Measurements from ENCODE around the gene PXMP4. TPM values are rescaled to one million over a fixed set of nuclear protein-coding genes. Genes with fewer than 3 reads are reported as not detected.
"Not testable (repeated sequence)": the region's sequence is repeated elsewhere in the genome, so short reads cannot be mapped to it uniquely, and the experiment has no call there.

PXMP4 gene
- total RNA-seq, 1 donor from 2014 or later = 5.4 TPM

DNA sequence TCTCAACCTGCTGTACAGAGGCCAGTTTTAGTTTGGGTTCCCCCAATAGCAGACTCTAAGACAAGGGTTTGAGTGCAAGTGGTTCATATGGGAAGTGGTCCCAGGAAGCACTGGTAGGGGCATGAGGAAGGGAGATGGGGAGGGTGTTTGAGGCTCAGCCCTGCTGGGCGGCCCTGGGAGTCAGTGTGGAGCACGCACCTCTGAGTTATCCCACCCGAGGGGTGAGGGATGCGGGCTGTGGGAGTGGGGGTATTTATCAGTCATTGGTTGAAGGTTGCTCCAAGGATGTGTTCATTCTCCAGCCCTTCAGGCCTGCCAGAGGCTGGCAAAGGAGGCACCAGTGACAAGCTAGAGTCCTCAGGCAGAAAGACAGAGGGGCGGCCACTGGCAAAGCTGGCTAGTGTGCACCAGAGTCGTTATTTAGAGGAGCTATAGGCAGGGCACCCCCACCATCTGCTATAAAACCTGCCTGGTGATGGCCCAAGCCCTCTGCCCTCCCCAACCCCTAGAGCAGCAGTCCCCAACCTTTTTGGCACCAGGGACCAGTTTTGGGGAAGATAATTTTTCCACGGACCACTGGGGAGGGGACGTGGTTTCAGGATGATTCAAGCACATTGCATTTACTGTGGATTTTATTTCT lies 16.5 kb downstream of the PXMP4 start:
- H3K9me3 Mint-ChIP-seq = no peaks in the 10 kb centered on the region
- H3K27ac Mint-ChIP-seq = no peak overlapping the region
- no peaks in the 10 kb centered on the region for H3K4me1 Mint-ChIP-seq
- peaks cover 9% of the 10 kb centered on the region for H3K36me3 Mint-ChIP-seq (ENCODE audit: low read depth)
- no peak overlapping the region for H3K4me3 Mint-ChIP-seq
- no peaks in the 10 kb centered on the region for H3K27me3 Mint-ChIP-seq
- no peak for DNase-seq
- intact Hi-C loops (cut with micrococcal nuclease) = no loop called here

- intact Hi-C loops (cut with micrococcal nuclease) = no loop called here
- H3K9me3 Mint-ChIP-seq = no peaks in the 10 kb centered on the region
- peaks cover 9% of the 10 kb centered on the region for H3K36me3 Mint-ChIP-seq (ENCODE audit: low read depth)
- no peak overlapping the region for H3K4me3 Mint-ChIP-seq
- no peak overlapping the region for H3K27ac Mint-ChIP-seq
- H3K27me3 Mint-ChIP-seq = no peaks in the 10 kb centered on the region
- no peaks in the 10 kb centered on the region for H3K4me1 Mint-ChIP-seq
- DNase-seq = no peak
These were observed 17.2 kb downstream of the PXMP4 start for GRCh38 chr20:33702861-33703260.

DNA sequence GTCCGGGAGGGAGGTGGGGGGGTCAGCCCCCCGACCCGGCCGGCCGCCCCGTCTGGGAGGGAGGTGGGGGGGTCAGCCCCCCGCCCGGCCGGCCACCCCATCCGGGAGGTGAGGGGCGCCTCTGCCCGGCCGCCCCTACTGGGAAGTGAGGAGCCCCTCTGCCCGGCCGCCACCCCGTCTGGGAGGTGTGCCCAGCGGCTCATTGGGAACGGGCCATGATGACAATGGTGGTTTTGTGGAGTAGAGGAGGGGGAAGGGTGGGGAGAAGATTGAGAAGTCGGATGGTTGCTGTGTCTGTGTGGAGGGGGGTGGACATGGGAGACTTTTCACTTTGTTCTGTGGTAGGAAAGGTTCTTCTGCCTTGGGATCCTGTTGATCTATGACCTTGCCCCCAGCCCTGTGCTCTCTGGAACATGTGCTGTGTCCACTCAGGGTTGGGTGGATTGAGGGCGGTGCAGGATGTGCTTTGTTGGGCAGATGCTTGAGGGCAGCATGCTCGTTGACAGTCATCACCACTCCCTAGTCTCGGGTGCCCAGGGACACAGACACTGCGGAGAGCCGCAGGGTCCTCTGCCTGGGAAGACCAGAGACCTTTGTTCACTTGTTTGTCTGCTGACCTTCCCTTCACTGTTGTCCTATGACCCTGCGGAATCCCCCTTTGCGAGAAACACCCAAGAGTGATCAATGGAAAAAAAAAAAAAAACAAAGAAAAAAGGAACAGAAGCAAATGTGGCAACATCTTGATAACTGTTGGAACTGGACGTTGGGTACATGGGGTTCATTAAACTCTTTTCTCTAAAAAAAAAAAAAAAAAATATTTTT lies 18.3 kb downstream of the PXMP4 start:
- Mint-ChIP-seq H3K4me1 (no peaks in the 10 kb centered on the region), H3K27me3 (no peaks in the 10 kb centered on the region), H3K36me3 (ENCODE audit: low read depth) (peaks cover 2% of the 10 kb centered on the region), H3K27ac (no peak overlapping the region), H3K9me3 (no peaks in the 10 kb centered on the region), H3K4me3 (no peak overlapping the region)
- intact Hi-C loops (cut with micrococcal nuclease) = no loop called here
- DNase-seq = no peak

DNA sequence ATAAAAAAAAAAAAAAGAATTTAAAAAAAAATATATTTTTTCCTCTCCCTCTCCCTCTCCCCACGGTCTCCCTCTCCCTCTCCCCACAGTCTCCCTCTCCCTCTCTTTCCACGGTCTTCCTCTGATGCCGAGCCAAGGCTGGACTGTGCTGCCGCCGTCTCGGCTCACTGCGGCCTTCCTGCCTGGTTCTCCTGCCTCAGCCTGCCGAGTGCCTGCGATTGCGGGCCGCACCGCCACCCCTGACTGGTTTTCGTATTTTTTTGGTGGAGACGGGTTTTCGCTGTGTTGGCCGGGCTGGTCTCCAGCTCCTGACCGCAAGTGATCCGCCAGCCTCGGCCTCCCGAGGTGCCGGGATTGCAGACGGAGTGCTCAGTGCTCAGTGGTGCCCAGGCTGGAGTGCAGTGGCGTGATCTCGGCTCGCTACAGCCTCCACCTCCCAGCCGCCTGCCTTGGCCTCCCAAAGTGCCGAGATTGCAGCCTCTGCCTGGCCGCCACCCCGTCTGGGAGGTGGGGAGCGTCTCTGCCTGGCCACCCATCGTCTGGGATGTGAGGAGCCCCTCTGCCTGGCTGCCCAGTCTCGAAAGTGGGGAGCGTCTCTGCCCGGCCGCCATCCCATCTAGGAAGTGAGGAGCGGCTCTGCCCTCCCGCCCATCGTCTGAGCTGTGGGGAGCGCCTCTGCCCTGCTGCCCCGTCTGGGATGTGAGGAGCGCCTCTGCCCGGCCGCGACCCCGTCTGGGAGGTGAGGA lies 19.2 kb downstream of the PXMP4 start:
- H3K9me3 Mint-ChIP-seq; intact Hi-C loops (cut with micrococcal nuclease); H3K36me3 Mint-ChIP-seq (ENCODE audit: low read depth); H3K4me3 Mint-ChIP-seq; H3K27me3 Mint-ChIP-seq; H3K27ac Mint-ChIP-seq; DNase-seq; H3K4me1 Mint-ChIP-seq: not testable (repeated sequence)

GRCh38 chr20:33698966-33699365 lies 21.1 kb downstream of the PXMP4 start:
- intact Hi-C loops (cut with micrococcal nuclease); H3K9me3 Mint-ChIP-seq; DNase-seq; H3K4me1 Mint-ChIP-seq; H3K36me3 Mint-ChIP-seq (ENCODE audit: low read depth); H3K27me3 Mint-ChIP-seq; H3K4me3 Mint-ChIP-seq; H3K27ac Mint-ChIP-seq: not testable (repeated sequence)

- no peak overlapping the region for H3K4me3 Mint-ChIP-seq
- H3K9me3 Mint-ChIP-seq = no peaks in the 10 kb centered on the region
- no peak overlapping the region for H3K27ac Mint-ChIP-seq
- no peaks in the 10 kb centered on the region for H3K4me1 Mint-ChIP-seq
- no peak for DNase-seq
- H3K27me3 Mint-ChIP-seq = no peaks in the 10 kb centered on the region
- intact Hi-C loops (cut with micrococcal nuclease) = no loop called here
- peaks cover 4% of the 10 kb centered on the region for H3K36me3 Mint-ChIP-seq (ENCODE audit: low read depth)
These were observed 23.0 kb downstream of the PXMP4 start for GRCh38 chr20:33697129-33697528.

DNA sequence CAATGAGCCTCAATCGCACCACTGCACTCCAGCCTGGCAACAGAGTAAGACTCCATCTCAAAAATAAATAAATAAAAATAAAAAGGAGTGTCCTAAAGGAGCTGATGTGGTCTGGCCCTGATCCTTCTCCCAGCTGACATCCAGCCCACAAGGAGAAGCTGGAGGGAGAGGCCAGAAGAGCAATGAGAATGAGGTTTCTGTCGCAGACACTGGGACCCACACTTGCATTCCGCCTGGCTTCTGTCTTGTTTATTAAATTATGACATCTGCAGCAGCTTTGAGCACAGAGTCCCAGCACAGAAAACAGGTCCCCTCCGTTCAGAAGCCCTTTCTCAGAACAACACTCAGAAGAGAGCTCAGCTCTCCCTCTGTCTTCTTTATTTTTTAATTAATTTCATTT lies 23.7 kb downstream of the PXMP4 start:
- no peak for DNase-seq
- Mint-ChIP-seq H3K4me1 (peaks cover 1% of the 10 kb centered on the region), H3K36me3 (ENCODE audit: low read depth) (peaks cover 2% of the 10 kb centered on the region), H3K27ac (no peak overlapping the region), H3K4me3 (no peak overlapping the region), H3K9me3 (no peaks in the 10 kb centered on the region), H3K27me3 (no peaks in the 10 kb centered on the region)
- intact Hi-C loops (cut with micrococcal nuclease) = no loop called here

DNA sequence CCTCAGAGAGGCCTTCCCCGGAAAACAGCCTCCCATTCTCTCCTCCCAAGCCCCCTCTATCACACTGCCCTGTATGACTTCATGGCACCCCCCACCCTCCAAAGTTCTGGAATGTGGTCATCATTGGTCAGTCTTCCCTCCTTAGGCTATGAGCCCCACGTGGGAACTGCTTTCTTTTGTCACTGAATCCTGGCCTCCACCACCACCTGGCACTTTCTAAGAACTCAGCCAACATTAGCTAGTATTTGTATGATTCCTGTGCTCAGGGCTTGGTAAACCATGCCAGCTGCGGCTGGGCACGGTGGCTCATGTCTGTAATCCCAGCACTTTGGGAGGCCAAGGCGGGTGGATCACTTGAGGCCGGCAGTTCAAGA lies 25.5 kb downstream of the PXMP4 start:
- Mint-ChIP-seq H3K4me1 (peaks cover 11% of the 10 kb centered on the region), H3K9me3 (no peaks in the 10 kb centered on the region), H3K36me3 (ENCODE audit: low read depth) (peaks cover 2% of the 10 kb centered on the region), H3K27me3 (no peaks in the 10 kb centered on the region), H3K27ac (peak overlapping the region; percentile 69), H3K4me3 (no peak overlapping the region)
- intact Hi-C loops (cut with micrococcal nuclease) = no loop called here
- DNase-seq = no peak

GRCh38 chr20:33693741-33694638 lies 26.1 kb downstream of the PXMP4 start:
- H3K27me3 Mint-ChIP-seq = no peaks in the 10 kb centered on the region
- peaks cover 2% of the 10 kb centered on the region for H3K36me3 Mint-ChIP-seq (ENCODE audit: low read depth)
- no peak for DNase-seq
- H3K4me1 Mint-ChIP-seq = peaks cover 17% of the 10 kb centered on the region
- peak overlapping the region; percentile 69 for H3K27ac Mint-ChIP-seq
- no peak overlapping the region for H3K4me3 Mint-ChIP-seq
- intact Hi-C loops (cut with micrococcal nuclease) = no loop called here
- no peaks in the 10 kb centered on the region for H3K9me3 Mint-ChIP-seq

GRCh38 chr20:33693289-33693688 lies 26.8 kb downstream of the PXMP4 start:
- Mint-ChIP-seq H3K9me3 (no peaks in the 10 kb centered on the region), H3K4me1 (peaks cover 24% of the 10 kb centered on the region), H3K4me3 (no peak overlapping the region), H3K36me3 (ENCODE audit: low read depth) (peaks cover 2% of the 10 kb centered on the region), H3K27me3 (no peaks in the 10 kb centered on the region), H3K27ac (no peak overlapping the region)
- intact Hi-C loops (cut with micrococcal nuclease) = no loop called here
- no peak for DNase-seq

DNA sequence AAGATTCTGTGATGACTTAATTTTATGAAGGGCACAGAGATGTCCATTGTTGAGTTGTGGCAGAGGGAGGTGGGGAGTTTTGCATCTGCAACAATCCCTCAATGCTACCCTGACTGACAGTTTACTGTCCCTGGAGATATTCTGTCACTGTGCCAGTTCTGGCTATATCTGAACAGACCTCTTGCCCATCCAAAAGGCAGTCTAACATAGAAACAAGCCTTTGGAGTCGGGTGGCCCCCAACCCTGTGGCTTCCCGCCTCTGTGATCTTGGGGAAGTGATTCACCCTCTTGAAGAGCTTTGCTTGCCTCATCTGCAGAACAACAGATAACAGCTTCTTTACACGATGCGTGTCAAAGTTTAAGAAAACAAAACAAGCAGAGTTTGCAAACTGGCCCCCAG lies 30.1 kb downstream of the PXMP4 start:
- Mint-ChIP-seq H3K27ac (peak overlapping the region; percentile 92), H3K4me1 (peaks cover 43% of the 10 kb centered on the region), H3K4me3 (peak overlapping the region; percentile 59), H3K36me3 (ENCODE audit: low read depth) (peaks cover 6% of the 10 kb centered on the region), H3K9me3 (no peaks in the 10 kb centered on the region), H3K27me3 (no peaks in the 10 kb centered on the region)
- intact Hi-C loops (cut with micrococcal nuclease) = loop anchor here (1.0 to 10.0 kb wide), 4 partner anchors 42 to 305 kb away; partner anchors contain the start of genes CHMP4B and RALY
- DNase-seq = peak; percentile 86

DNA sequence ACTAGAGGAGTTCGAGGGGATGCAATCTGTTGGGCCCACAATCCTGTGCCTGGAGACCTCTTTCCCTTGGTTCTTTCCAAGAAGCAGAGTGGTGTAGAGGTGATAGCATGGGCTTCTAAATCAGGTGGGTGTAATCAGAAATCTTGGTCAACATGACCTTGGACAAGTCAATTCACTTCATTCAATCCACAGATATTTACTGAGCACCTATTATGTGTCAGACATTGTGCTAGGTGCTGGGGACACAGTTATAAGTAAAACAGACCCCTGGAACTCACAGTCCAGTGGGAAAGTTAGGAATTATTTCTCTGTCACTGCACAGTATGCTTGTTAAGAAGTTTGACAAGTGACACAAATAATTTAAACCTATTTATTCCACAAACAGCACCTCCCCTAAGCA lies 30.6 kb downstream of the PXMP4 start:
- Mint-ChIP-seq H3K4me1 (peaks cover 47% of the 10 kb centered on the region), H3K27me3 (no peaks in the 10 kb centered on the region), H3K9me3 (no peaks in the 10 kb centered on the region), H3K4me3 (peak overlapping the region; percentile 59), H3K36me3 (ENCODE audit: low read depth) (peaks cover 10% of the 10 kb centered on the region), H3K27ac (peak overlapping the region; percentile 92)
- no peak for DNase-seq
- intact Hi-C loops (cut with micrococcal nuclease) = loop anchor here (5.0 to 10.0 kb wide), 3 partner anchors 83 to 305 kb away; partner anchors contain the start of genes CHMP4B and RALY

DNA sequence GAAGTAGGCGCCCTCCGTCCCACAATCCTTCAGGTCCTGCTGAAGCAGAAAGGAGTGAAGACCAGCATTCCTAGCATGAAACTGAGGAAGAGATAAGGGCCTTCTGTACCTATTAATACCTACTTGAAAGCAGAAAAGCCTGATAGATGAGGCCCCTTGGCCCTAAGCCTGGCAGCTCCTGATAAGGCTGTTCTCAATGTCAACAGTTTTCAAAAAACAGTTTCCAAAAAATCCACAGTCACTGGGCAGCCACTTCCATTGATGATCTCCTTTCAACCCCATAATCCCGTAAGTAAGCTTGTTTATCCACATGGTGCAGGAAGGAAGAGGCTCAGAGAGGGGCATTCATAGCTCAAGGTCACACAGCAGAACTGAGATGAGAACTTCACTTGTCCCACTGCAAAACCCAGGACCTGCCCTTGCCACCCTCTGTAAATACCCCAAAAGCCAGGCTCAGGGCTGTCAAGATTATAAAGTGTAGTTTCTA lies 31.1 kb downstream of the PXMP4 start:
- Mint-ChIP-seq H3K9me3 (no peaks in the 10 kb centered on the region), H3K36me3 (ENCODE audit: low read depth) (peaks cover 9% of the 10 kb centered on the region), H3K4me1 (peaks cover 52% of the 10 kb centered on the region), H3K27ac (peak overlapping the region; percentile 92), H3K4me3 (peak overlapping the region; percentile 16), H3K27me3 (no peaks in the 10 kb centered on the region)
- DNase-seq = peak; percentile 60
- intact Hi-C loops (cut with micrococcal nuclease) = loop anchor here (1.0 to 10.0 kb wide), 4 partner anchors 20 to 306 kb away; partner anchors contain the start of genes CHMP4B and RALY
